Fibroblast of peridontal ligament (primary cell): ENCODE results near the gene NEMP2.
"Not testable (repeated sequence)": the region's sequence is repeated elsewhere in the genome, so short reads cannot be mapped to it uniquely, and the experiment has no call there.

Experiments
- DNase-seq: peaks from one replicate; pipeline ENCODE4 v3.0.0-alpha.2; 2010; ENCODE audit errors: extremely low read depth

NEMP2 gene

DNA sequence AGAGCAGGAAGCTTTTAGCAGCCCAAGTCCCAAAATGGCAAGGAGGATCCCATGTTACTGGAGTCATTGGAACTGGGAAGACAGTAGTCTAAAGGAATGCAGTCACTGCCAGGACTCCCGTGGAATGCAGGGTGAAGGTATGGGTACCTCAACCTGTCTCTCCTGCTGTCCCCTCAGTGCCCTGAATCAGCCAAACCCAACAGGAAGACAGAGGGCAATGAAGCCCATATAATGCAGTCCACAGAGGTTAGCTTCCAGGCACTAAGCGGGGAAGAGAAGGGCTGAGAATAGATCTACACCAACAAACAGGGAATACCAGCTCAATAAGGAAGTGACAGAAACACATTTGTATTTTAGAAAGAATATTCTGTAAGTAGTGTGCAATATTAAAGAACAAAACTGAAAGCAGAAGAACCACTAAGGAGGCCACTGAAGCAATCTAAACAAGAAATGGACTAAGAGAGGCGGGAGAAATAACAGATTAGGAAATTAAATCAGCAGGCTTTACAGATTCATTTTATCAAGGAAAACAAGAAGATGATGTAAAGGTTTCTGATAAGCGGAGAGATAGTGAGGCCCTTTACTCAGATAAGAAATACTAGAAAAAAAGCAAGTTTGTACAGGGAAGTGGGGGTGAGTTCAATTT lies 8.3 kb downstream of the NEMP2 start:
- no peak for DNase-seq

DNA sequence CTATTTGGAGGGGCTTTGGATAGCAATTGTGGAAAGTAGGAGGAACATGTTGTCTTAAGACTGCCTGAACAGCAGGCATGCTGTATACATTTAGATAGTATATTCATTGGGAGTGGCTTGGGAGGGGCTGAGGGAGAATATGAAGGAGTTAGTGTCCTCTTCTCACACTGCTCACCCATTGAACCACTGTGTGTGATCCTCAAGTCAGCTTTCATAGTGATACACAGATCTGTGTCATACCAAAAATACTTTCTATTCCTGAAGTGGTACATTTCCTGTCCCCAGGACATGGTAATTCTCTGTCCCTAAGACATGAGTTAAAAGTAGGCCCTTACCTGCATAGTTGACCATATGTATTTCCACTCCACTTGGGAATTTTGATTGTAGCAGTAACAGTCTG lies 9.6 kb downstream of the NEMP2 start:
- DNase-seq, result no peak

GRCh38 chr2:190519975-190520767 lies 14.4 kb downstream of the NEMP2 start:
- DNase-seq, result no peak

DNA sequence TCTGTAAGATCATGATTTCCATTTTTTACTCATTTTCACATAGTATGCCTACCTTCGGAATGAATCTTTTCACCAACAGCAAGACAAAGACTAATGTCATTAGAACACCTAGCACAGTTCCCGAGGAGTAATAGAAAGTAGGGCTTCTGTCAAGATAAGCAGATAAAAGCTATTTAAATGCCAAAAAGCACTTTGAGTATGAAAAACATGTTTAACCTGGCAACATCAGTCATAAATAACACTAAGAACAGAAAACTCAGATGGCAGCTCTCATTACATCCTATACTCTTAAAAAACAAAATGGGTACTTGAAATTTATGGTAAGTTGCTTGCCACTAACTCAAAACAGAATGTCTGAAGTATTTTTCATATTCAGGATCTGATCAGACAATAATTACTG lies 17.1 kb downstream of the NEMP2 start:
- no peak for DNase-seq

- DNase-seq, result no peak
These were observed 18.8 kb downstream of the NEMP2 start for GRCh38 chr2:190515687-190516086.

DNA sequence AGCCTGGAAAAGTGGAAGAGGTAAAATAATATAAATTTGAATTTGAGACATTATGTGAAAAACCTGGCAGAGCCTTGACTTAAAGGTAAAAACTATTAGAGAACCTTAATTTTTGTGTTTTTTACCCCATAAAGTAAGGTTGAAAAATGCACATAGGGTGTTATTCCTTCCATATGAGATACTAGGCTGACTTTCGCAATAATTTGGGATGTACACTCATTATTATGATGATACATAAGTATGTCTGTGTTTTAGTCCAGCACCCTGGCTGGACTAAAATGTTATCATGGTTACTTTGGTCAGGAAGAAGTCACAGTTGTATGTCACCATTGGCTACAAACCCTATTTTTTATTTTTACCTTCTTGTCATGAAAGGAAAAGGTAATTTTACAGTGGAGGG lies 19.8 kb downstream of the NEMP2 start:
- DNase-seq, result no peak

DNA sequence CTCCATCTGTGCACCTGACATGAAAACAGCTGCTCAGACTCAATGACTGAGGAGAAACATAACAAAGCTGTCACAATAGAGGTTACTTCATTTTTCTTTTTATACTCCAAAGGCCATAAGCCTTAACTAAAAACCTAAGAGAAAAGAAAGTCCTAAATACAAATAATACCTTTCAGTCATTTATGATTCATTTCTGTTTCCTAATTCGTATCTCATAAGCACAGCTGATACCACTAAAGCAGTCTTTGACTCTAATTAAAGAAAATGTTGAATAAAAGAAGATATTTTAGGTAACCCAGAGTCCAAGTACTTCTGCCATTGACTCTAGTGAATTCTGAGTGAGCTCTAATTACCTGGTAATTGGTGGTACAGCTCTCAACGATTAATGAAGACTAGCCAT lies 20.6 kb downstream of the NEMP2 start:
- no peak for DNase-seq

DNA sequence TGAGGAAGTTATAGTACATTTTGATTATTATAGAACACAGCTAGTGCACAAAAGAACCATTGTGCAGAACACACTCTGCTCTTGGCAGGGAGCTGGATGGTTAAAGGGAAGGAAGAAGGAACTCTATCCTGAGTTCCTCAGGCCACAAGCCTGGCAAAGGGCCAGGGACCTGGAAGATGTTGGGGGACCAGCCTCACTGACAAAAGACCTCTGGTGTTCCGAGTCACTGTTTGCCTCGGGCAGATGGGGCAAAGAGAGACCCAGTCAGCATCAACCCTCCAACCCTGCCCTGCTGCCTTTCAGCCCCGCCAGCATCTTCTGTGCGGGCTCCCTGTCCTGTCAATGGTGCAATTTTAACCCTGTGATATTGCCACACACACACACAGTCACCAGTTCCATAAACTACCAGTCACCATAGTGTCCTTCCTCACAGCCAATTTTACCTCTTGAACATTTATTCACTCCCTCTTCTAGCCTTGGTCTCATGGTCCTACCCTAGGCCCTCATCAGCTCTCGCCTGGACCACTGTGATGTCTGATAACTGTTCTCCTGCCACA lies 21.9 kb downstream of the NEMP2 start:
- no peak for DNase-seq

GRCh38 chr2:190511104-190511503 lies 23.4 kb downstream of the NEMP2 start:
- DNase-seq, result peak; percentile 75

GRCh38 chr2:190509895-190510294 lies 24.6 kb downstream of the NEMP2 start:
- DNase-seq, result not testable (repeated sequence)

DNA sequence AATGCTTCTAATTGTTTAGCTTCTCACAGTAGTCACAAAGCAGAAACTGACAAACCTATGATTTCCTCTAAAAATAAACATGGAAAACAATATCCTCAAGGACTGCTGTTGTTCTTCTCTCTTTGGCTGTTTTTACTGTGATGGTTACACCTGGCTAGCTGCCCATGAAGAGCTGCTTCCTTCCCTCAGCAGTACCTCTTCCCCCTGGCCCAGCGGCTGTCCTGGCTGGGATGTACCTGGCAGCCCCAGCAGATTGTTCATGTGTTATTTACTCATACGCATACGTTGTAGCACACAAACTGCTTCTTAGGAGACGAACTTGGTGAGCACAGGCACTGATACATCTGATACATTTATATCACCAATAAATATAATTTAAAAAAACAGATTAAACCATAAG lies 27.4 kb downstream of the NEMP2 start:
- no peak for DNase-seq

DNA sequence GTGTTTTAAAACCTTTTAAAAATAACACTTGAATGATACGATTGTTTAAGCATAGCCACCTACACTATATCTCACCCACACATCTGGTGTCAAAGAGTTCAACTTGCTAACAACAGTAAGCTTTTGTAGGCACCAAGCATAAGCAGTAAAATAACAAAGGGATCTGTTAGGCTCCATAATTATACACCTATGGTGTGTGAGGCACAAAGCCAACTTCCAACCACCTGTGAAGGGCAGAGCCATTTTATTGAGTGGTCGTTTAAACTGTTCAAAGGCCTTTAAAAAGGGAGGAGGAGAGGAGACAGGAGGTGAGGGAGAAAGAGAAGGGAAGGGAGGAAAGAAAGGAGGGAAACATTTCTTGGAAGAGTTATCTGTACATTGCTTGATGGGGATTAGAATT lies 27.9 kb downstream of the NEMP2 start:
- DNase-seq, result no peak

GRCh38 chr2:190505696-190506095 lies 28.8 kb downstream of the NEMP2 start:
- DNase-seq, result no peak

- DNase-seq, result no peak
These were observed 29.6 kb downstream of the NEMP2 start for GRCh38 chr2:190504912-190505311.

- no peak for DNase-seq
These were observed 31.4 kb downstream of the NEMP2 start for GRCh38 chr2:190503088-190503487.

DNA sequence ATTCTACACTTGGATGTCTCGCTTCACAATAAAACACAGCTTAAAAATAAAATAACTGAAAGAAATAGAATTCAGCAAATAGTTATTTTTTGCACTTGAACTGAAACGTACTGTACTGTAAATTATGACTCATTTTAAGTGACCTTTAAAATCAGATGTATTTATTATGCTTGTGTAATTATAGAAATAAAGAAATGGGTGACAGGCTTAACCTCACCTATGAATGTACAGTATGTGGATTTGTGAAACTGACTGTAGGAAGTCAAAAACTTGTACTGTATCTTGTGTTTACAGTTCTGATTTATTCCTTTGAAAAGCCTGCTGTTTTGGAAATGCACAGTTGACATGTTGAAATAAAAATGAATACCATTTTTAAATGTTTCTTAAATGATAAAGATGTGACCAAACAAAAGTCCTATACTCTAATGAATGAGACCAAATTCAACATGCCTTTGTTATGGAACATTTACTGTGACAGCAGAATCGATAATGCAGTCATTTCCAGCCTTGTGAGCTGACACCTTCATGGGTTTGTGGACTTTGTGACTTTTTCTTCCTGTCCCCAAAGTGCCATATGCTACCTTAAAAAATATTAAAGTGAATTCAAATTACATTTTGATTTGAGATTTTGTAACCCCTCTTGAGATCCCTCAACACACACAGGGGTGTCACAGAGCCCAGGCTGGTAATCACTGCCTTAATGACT lies 32.7 kb downstream of the NEMP2 start:
- DNase-seq, result peak; percentile 21

DNA sequence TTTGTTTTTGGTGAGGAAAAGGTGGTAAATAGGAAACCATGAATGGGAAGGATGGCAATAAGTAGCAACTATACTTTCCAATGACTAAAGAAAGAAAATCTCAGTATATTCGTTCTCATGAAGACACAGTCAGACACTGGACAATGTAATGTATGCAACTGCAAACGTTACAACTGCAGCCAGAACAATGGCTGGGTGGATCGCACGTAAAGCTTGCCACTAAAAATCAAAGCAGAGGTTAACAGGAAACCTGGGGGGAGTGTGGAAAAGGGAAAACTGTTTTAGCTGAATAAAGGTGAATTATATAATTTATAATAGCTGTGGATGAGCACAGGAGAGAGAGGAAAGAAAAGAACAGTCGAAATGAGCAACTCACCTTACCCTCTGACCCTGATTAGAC lies 33.3 kb downstream of the NEMP2 start:
- DNase-seq, result no peak

- peak; percentile 21 for DNase-seq
These were observed 34.4 kb downstream of the NEMP2 start for GRCh38 chr2:190500054-190500502.

DNA sequence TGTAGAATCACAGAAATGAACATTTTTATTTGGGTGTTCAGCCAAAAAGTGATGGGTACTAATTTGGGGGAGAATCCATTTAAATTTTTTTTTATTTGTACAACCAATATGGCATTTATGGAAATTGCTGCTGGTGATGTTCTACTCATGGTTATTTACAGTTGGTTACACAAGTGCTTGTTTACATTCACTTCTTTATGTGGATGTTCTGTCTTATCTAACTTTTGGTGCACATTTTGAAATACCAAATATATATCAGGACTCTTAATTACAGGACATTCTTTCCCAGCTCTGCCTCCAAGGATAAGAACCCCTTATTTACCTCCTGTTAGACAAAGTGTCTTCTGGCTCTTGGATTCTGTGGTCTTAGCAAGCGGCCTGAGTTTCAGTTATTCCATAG lies 35.2 kb downstream of the NEMP2 start:
- DNase-seq, result no peak

GRCh38 chr2:190497428-190497827 lies 37.1 kb downstream of the NEMP2 start:
- DNase-seq, result no peak

GRCh38 chr2:190494600-190495227 lies 39.8 kb downstream of the NEMP2 start:
- not testable (repeated sequence) for DNase-seq

DNA sequence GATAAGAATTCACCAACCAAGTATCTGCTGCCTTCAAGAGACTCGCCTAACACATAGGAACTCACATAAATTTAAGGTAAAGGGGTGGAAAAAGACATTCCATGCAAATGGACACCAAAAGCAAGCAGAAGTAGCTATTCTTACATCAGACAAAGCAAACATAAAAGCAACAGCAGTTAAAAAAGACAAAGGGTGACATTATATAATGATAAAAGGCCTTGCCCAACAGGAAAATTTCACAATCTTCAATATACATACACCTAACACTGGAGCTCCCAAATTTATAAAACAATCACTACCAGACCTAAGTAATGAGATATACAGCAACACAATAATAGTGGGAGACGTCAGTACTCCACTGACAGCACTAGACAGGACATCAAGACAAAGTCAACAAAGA lies 41.4 kb downstream of the NEMP2 start:
- DNase-seq, result no peak
